Fibroblast of lung (primary cell): ENCODE measurements around the gene FBXL14. TPM values are rescaled to one million over a fixed set of nuclear protein-coding genes. Genes with fewer than 3 reads are reported as not detected.

Experiments
- DNase-seq, 2 donors: peaks; one replicate each; pipeline versions ENCODE4 v3.0.0 to v3.0.0-alpha.2; 2010; ENCODE audit warnings: low read depth in 2 of 2
- H2AFZ ChIP-seq: 2 replicates; pipeline ENCODE4 v1.5.1; 2012; ENCODE audit warnings: low read length, control low read depth, inconsistent platforms
- H3K27ac ChIP-seq: 2 replicates; pipeline ENCODE4 v1.5.1; 2011; ENCODE audit warnings: low read length, control low read depth; ENCODE audit not compliant: insufficient read depth
- H3K27me3 ChIP-seq: 2 replicates; pipeline ENCODE4 v1.5.1; 2011; ENCODE audit warnings: mild to moderate bottlenecking, low read length; ENCODE audit not compliant: control insufficient read depth, insufficient read depth
- H3K36me3 ChIP-seq: 2 replicates; pipeline ENCODE4 v1.5.1; 2011; ENCODE audit warnings: low read length; ENCODE audit not compliant: control insufficient read depth, insufficient read depth
- H3K4me1 ChIP-seq: 2 replicates; pipeline ENCODE4 v1.5.1; 2011; ENCODE audit warnings: low read length; ENCODE audit not compliant: control insufficient read depth, insufficient read depth; ENCODE audit errors: extremely low read depth
- H3K4me2 ChIP-seq: 2 replicates; pipeline ENCODE4 v1.5.1; 2011; ENCODE audit warnings: low read length, control low read depth; ENCODE audit not compliant: insufficient read depth; ENCODE audit errors: extremely low read depth
- H3K4me3 ChIP-seq, 4 experiments: fragments of 200-600 bp in 1 of 4; sonication (generic) in 1 of 4; replicated peaks in 1 of 4; 2 replicates each; pipeline ENCODE4 v1.5.1; 2011 to 2016; ENCODE audit warnings: low read length in 4 of 4, low read depth in 3 of 4, mild to moderate bottlenecking in 3 of 4, control low read depth in 2 of 4, inconsistent platforms in 1 of 4, mixed read lengths in 1 of 4; ENCODE audit not compliant: insufficient read depth in 1 of 4; ENCODE audit errors: control extremely low read depth in 1 of 4
- H3K79me2 ChIP-seq: 2 replicates; pipeline ENCODE4 v1.5.1; 2012; ENCODE audit warnings: mild to moderate bottlenecking, low read length, inconsistent platforms; ENCODE audit not compliant: control insufficient read depth, insufficient read depth
- H3K9ac ChIP-seq: 2 replicates; pipeline ENCODE4 v1.5.1; 2011; ENCODE audit warnings: mild to moderate bottlenecking, low read length, control low read depth; ENCODE audit not compliant: insufficient read depth
- H3K9me3 ChIP-seq: 2 replicates; pipeline ENCODE4 v1.5.1; 2012; ENCODE audit warnings: low read depth, low read length; ENCODE audit not compliant: control insufficient read depth, insufficient read depth
- H4K20me1 ChIP-seq: 2 replicates; pipeline ENCODE4 v1.5.1; 2011; ENCODE audit warnings: low read length; ENCODE audit not compliant: control insufficient read depth, insufficient read depth; ENCODE audit errors: extremely low read depth
- CTCF ChIP-seq, 2 donors: IDR thresholded peaks in 1 of 2; conservative IDR thresholded peaks in 1 of 2; 1 replicate in 1 of 2; 2 replicates in 1 of 2; pipeline ENCODE4 v1.5.1; 2011 to 2012; ENCODE audit warnings: low read length in 2 of 2, control low read depth in 1 of 2, inconsistent platforms in 1 of 2, low read depth in 1 of 2, mild to moderate bottlenecking in 1 of 2
- EZH2 ChIP-seq: IDR thresholded peaks from 2 replicates; pipeline ENCODE4 v1.5.1; 2012; ENCODE audit warnings: low read length, control low read depth, mild to moderate bottlenecking; ENCODE audit errors: missing control alignments
- polyA plus RNA-seq, 2 donors: library from polyadenylated mRNA; depleted of rRNA in 1 of 2; stranded (reverse) in 1 of 2; unstranded in 1 of 2; fragments of >200 nt; gene quantifications; 2 replicates each; pipeline ENCODE4 v1.2.1, GENCODE V29; 2011 to 2012; ENCODE audit warnings: missing spikeins in 1 of 2
- total RNA-seq: library from RNA; depleted of rRNA; stranded (reverse); fragments of >200 nt; gene quantifications from 2 replicates; pipeline ENCODE4 v1.2.1, GENCODE V29; 2014

Gene FBXL14
- total and polyA plus RNA-seq, 2 donors (not counting 1 experiment from before 2014, with no cell fraction given), result 2.6 to 6.4 TPM

GRCh38 chr12:1580526-1580925 is 13.9 kb downstream of the FBXL14 start:
- Histone ChIP-seq H4K20me1 (no peaks in the 10 kb centered on the region), H3K4me3 (no peak overlapping the region), H3K27ac (no peak overlapping the region), H3K4me2 (no peak overlapping the region), H3K4me1 (peaks cover 27% of the 10 kb centered on the region), H3K27me3 (no peaks in the 10 kb centered on the region), H3K36me3 (no peaks in the 10 kb centered on the region), H2AFZ (no peak overlapping the region), H3K9ac (no peak overlapping the region), H3K9me3 (no peaks in the 10 kb centered on the region), H3K79me2 (peaks cover 63% of the 10 kb centered on the region)
- DNase-seq, result no peak
- TF ChIP-seq EZH2, result no peak
- no peak for TF ChIP-seq CTCF (conservative IDR thresholded peaks at IDR 0.05 in 1 of 2, IDR thresholded peaks at IDR 0.05 in 1 of 2; ENCODE audit: low read depth in 1 of 2, low read length in 2 of 2)

- H4K20me1 ChIP-seq, result no peaks in the 10 kb centered on the region
- TF ChIP-seq EZH2 (no peak), CTCF (conservative IDR thresholded peaks at IDR 0.05 in 1 of 2, IDR thresholded peaks at IDR 0.05 in 1 of 2; ENCODE audit: low read depth in 1 of 2, low read length in 2 of 2) (no peak)
- no peaks in the 10 kb centered on the region for H3K27me3 ChIP-seq
- no peaks in the 10 kb centered on the region for H3K9me3 ChIP-seq
- H2AFZ ChIP-seq, result no peak overlapping the region
- H3K4me3 ChIP-seq, result no peak overlapping the region
- H3K79me2 ChIP-seq, result peaks cover 64% of the 10 kb centered on the region
- H3K9ac ChIP-seq, result no peak overlapping the region
- H3K36me3 ChIP-seq, result no peaks in the 10 kb centered on the region
- peaks cover 31% of the 10 kb centered on the region for H3K4me1 ChIP-seq
- peak overlapping the region; percentile 13 for H3K27ac ChIP-seq
- peak in 1 of 2 donors; percentile 70 for DNase-seq
- no peak overlapping the region for H3K4me2 ChIP-seq
Measured at GRCh38 chr12:1579651-1580435, 14.5 kb downstream of the FBXL14 start.

GRCh38 chr12:1576410-1577241 is 17.8 kb downstream of the FBXL14 start:
- Histone ChIP-seq H3K79me2 (peaks cover 70% of the 10 kb centered on the region), H3K4me2 (peak overlapping the region; percentile 82), H3K36me3 (no peaks in the 10 kb centered on the region), H3K4me3 (peak overlapping the region in 3 of 4 experiments; percentile 7 to 39 (median 31)), H2AFZ (no peak overlapping the region), H3K9me3 (no peaks in the 10 kb centered on the region), H3K9ac (peak overlapping the region; percentile 49), H3K27ac (peak overlapping the region; percentile 85), H3K4me1 (peaks cover 26% of the 10 kb centered on the region), H3K27me3 (no peaks in the 10 kb centered on the region), H4K20me1 (no peaks in the 10 kb centered on the region)
- TF ChIP-seq EZH2 (no peak), CTCF (conservative IDR thresholded peaks at IDR 0.05 in 1 of 2, IDR thresholded peaks at IDR 0.05 in 1 of 2; ENCODE audit: low read depth in 1 of 2, low read length in 2 of 2) (peak in 1 of 2 donors; percentile 18)
- peak; percentile 82 to 87 for DNase-seq
